Hepatocyte (in vitro differentiated cells): ENCODE measurements around the gene CFAP58. TPM values are rescaled to one million over a fixed set of nuclear protein-coding genes. Genes with fewer than 3 reads are reported as not detected.
A peak's percentile ranks its signal among the peaks of the same experiment; 100 is the strongest.

Experiments used
- DNase-seq: peaks from one replicate; pipeline ENCODE4 v3.0.0-alpha.2; 2016; ENCODE audit warnings: low spot score
- H2AFZ ChIP-seq: fragments of 200-600 bp; sonication (generic); 2 replicates; pipeline ENCODE4 v1.6.0; 2016; ENCODE audit warnings: antibody characterized with exemption, mild to moderate bottlenecking
- H3K27ac ChIP-seq: fragments of 200-600 bp; sonication (generic); 2 replicates; pipeline ENCODE4 v1.5.1; 2016; ENCODE audit warnings: mild to moderate bottlenecking
- H3K27me3 ChIP-seq: fragments of 200-600 bp; sonication (generic); 2 replicates; pipeline ENCODE4 v1.6.1; 2016
- H3K36me3 ChIP-seq: fragments of 200-600 bp; sonication (generic); replicated peaks from 2 replicates; pipeline ENCODE4 v1.5.1; 2016; ENCODE audit warnings: low read depth; ENCODE audit not compliant: insufficient read depth
- H3K4me1 ChIP-seq: fragments of 200-600 bp; sonication (generic); 2 replicates; pipeline ENCODE4 v1.5.1; 2016; ENCODE audit warnings: mild to moderate bottlenecking, moderate library complexity; ENCODE audit not compliant: insufficient read depth
- H3K4me2 ChIP-seq: fragments of 200-600 bp; sonication (generic); 2 replicates; pipeline ENCODE4 v1.6.0; 2016
- H3K4me3 ChIP-seq: fragments of 200-600 bp; sonication (generic); 2 replicates; pipeline ENCODE4 v1.5.1; 2016; ENCODE audit warnings: mild to moderate bottlenecking
- H3K79me2 ChIP-seq: fragments of 200-600 bp; sonication (generic); 2 replicates; pipeline ENCODE4 v1.6.0; 2017; ENCODE audit warnings: mild to moderate bottlenecking
- H3K9me2 ChIP-seq: fragments of 200-600 bp; sonication (generic); replicated peaks from 2 replicates; pipeline ENCODE4 v1.6.0; 2017; ENCODE audit warnings: mild to moderate bottlenecking; ENCODE audit not compliant: insufficient read depth
- H3K9me3 ChIP-seq: fragments of 200-600 bp; sonication (generic); 2 replicates; pipeline ENCODE4 v1.5.1; 2016; ENCODE audit warnings: low read depth, mild to moderate bottlenecking
- H4K20me1 ChIP-seq: fragments of 200-600 bp; sonication (generic); 2 replicates; pipeline ENCODE4 v1.6.0; 2016; ENCODE audit warnings: mild to moderate bottlenecking; ENCODE audit not compliant: insufficient read depth, poor library complexity, severe bottlenecking
- EZH2 ChIP-seq: fragments of 200-600 bp; sonication (generic); IDR thresholded peaks from 2 replicates; pipeline ENCODE4 v1.6.1; 2016; ENCODE audit warnings: antibody characterized with exemption, mild to moderate bottlenecking, borderline replicate concordance
- EZH2phosphoT487 ChIP-seq: fragments of 200-600 bp; sonication (generic); IDR thresholded peaks from one replicate; pipeline ENCODE4 v1.6.1; 2018; ENCODE audit warnings: antibody characterized with exemption, mild to moderate bottlenecking, low read depth, moderate library complexity; ENCODE audit not compliant: unreplicated experiment, severe bottlenecking
- WGBS: methylation state at CpG from one replicate; pipeline ENCODE4 v1.1.6; 2016; ENCODE audit warnings: low lambda C conversion rate; ENCODE audit errors: missing lambda C conversion rate; 5-methylcytosine and 5-hydroxymethylcytosine counted together
- polyA plus RNA-seq: library from polyadenylated mRNA; unstranded; fragments of >200 nt; fragmentation: Nextera tagmentation; extraction: Ambion mirVana; gene quantifications from 2 replicates; pipeline ENCODE4 v1.2.1, GENCODE V29; 2016
- total RNA-seq: library from RNA; depleted of rRNA; stranded (reverse); fragments of >200 nt; gene quantifications from 2 replicates; pipeline ENCODE4 v1.2.3, GENCODE V29; 2014
- TF ChIP-seq, protein P1 (sequence below): fragments of 200-600 bp; sonication (generic); IDR thresholded peaks from 2 replicates; pipeline ENCODE4 v1.5.1; 2016; ENCODE audit warnings: antibody characterized with exemption, mild to moderate bottlenecking; ENCODE audit not compliant: poor library complexity

CFAP58 gene
- total and polyA plus RNA-seq, 2 experiments from 2014 or later, result 0.17 TPM; not detected in 1

- no peaks in the 10 kb centered on the region for H3K9me2 ChIP-seq
Observed at GRCh38 chr10:104406715-104407650, 53.4 kb downstream of the CFAP58 start.

GRCh38 chr10:104413528-104413927, 59.9 kb downstream of the CFAP58 start:
- no peak for DNase-seq
- no peak overlapping the region for H3K27ac ChIP-seq
- no peaks in the 10 kb centered on the region for H4K20me1 ChIP-seq
- H3K4me3 ChIP-seq, result no peak overlapping the region
- no peak for TF ChIP-seq EZH2
- 74% methylated on average over 1 of the region's 1 CpG for WGBS
- H3K79me2 ChIP-seq, result no peaks in the 10 kb centered on the region
- no peaks in the 10 kb centered on the region for H3K9me3 ChIP-seq
- H3K4me1 ChIP-seq, result no peaks in the 10 kb centered on the region
- H3K36me3 ChIP-seq, result no peaks in the 10 kb centered on the region
- no peak overlapping the region for H2AFZ ChIP-seq
- H3K27me3 ChIP-seq, result no peaks in the 10 kb centered on the region
- H3K9me2 ChIP-seq, result no peaks in the 10 kb centered on the region
- no peak overlapping the region for H3K4me2 ChIP-seq

More at GRCh38 chr10:104406715-104407650, 53.4 kb downstream of the CFAP58 start:
- H3K9me3 ChIP-seq, result no peaks in the 10 kb centered on the region
- no peaks in the 10 kb centered on the region for H3K36me3 ChIP-seq
- no peaks in the 10 kb centered on the region for H4K20me1 ChIP-seq
- H3K27me3 ChIP-seq, result no peaks in the 10 kb centered on the region
- peak; percentile 46 for DNase-seq
- no peaks in the 10 kb centered on the region for H3K4me1 ChIP-seq
- H3K79me2 ChIP-seq, result no peaks in the 10 kb centered on the region
- H3K27ac ChIP-seq, result no peak overlapping the region
- no peak overlapping the region for H2AFZ ChIP-seq
- no peak overlapping the region for H3K4me2 ChIP-seq
- H3K4me3 ChIP-seq, result no peak overlapping the region
- TF ChIP-seq, protein P1, sequence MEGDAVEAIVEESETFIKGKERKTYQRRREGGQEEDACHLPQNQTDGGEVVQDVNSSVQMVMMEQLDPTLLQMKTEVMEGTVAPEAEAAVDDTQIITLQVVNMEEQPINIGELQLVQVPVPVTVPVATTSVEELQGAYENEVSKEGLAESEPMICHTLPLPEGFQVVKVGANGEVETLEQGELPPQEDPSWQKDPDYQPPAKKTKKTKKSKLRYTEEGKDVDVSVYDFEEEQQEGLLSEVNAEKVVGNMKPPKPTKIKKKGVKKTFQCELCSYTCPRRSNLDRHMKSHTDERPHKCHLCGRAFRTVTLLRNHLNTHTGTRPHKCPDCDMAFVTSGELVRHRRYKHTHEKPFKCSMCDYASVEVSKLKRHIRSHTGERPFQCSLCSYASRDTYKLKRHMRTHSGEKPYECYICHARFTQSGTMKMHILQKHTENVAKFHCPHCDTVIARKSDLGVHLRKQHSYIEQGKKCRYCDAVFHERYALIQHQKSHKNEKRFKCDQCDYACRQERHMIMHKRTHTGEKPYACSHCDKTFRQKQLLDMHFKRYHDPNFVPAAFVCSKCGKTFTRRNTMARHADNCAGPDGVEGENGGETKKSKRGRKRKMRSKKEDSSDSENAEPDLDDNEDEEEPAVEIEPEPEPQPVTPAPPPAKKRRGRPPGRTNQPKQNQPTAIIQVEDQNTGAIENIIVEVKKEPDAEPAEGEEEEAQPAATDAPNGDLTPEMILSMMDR, result peak; percentile 75
- no peak for TF ChIP-seq EZH2
- 49% methylated on average over 7 of the region's 7 CpGs for WGBS

GRCh38 chr10:104415526-104416165, 62.0 kb downstream of the CFAP58 start:
- Histone ChIP-seq H3K79me2 (no peaks in the 10 kb centered on the region), H3K9me2 (no peaks in the 10 kb centered on the region), H3K9me3 (no peaks in the 10 kb centered on the region), H3K27me3 (no peaks in the 10 kb centered on the region), H3K4me3 (no peak overlapping the region), H4K20me1 (no peaks in the 10 kb centered on the region), H3K27ac (no peak overlapping the region), H3K4me2 (no peak overlapping the region), H3K4me1 (no peaks in the 10 kb centered on the region), H2AFZ (no peak overlapping the region), H3K36me3 (no peaks in the 10 kb centered on the region)
- no peak for DNase-seq
- TF ChIP-seq EZH2 (no peak), EZH2phosphoT487 (no peak)
- TF ChIP-seq, protein P1, result no peak
- 82% methylated on average over 7 of the region's 7 CpGs for WGBS

DNA sequence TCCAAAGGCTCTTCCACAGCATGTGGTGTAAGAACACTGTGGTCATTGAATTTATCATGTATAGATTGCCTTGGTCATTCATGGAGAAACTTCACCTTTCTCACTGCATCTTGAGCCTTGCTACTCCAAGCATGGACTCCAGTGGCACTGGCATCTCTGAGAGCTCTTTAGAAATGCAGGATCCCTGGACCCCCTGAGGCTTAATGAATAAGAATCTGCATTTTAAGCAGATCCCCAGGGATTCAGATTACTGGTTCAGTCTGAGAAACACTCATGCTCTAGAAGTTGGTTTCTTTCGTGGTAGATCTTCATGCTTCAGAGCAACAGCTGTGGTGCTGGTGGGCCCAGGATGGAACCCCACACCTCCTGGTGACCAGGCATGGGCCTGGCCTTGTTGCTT, 63.2 kb downstream of the CFAP58 start:
- TF ChIP-seq EZH2phosphoT487 (no peak), EZH2 (no peak)
- TF ChIP-seq, protein P1, result no peak
- no peaks in the 10 kb centered on the region for H3K4me1 ChIP-seq
- H3K79me2 ChIP-seq, result no peaks in the 10 kb centered on the region
- H3K36me3 ChIP-seq, result no peaks in the 10 kb centered on the region
- WGBS, result 91% methylated on average over 1 of the region's 1 CpG
- H3K4me2 ChIP-seq, result no peak overlapping the region
- no peak for DNase-seq
- no peaks in the 10 kb centered on the region for H3K9me2 ChIP-seq
- no peaks in the 10 kb centered on the region for H3K27me3 ChIP-seq
- no peaks in the 10 kb centered on the region for H4K20me1 ChIP-seq
- no peak overlapping the region for H3K27ac ChIP-seq
- no peak overlapping the region for H2AFZ ChIP-seq
- no peak overlapping the region for H3K4me3 ChIP-seq
- no peaks in the 10 kb centered on the region for H3K9me3 ChIP-seq
